Suprapubic skin (tissue), 3 donors: ENCODE results near the gene RAB17.

ENCODE experiments used
- CTCF ChIP-seq, 2 donors: fragments of 200-600 bp in 1 of 2; fragments of 450-650 bp in 1 of 2; sonication (generic) in 1 of 2; IDR thresholded peaks; one replicate each; pipeline ENCODE4 v1.5.1; 2016 to 2019; ENCODE audit warnings: antibody characterized with exemption in 2 of 2, mild to moderate bottlenecking in 1 of 2, moderate library complexity in 1 of 2
- POLR2A ChIP-seq, 2 donors: fragments of 450-650 bp; IDR thresholded peaks; one replicate each; pipeline ENCODE4 v1.6.1; 2017; ENCODE audit warnings: antibody characterized with exemption in 2 of 2, mild to moderate bottlenecking in 2 of 2, moderate library complexity in 2 of 2

- TF ChIP-seq CTCF (IDR thresholded peaks at IDR 0.05) (no peak), POLR2A (IDR thresholded peaks at IDR 0.05) (no peak)
These were observed 27.1 kb upstream of the RAB17 start for GRCh38 chr2:237617587-237617982.
